NK-92 (cell line): Measurements from ENCODE around the gene GPR55.
"Not testable (repeated sequence)": the region's sequence is repeated elsewhere in the genome, so short reads cannot be mapped to it uniquely, and the experiment has no call there.

Source experiments
- DNase-seq: peaks from one replicate; lab custom pipeline; 2025; ENCODE audit not compliant: unreplicated experiment; lab: John Stamatoyannopoulos, UW

GPR55 gene, protein sequence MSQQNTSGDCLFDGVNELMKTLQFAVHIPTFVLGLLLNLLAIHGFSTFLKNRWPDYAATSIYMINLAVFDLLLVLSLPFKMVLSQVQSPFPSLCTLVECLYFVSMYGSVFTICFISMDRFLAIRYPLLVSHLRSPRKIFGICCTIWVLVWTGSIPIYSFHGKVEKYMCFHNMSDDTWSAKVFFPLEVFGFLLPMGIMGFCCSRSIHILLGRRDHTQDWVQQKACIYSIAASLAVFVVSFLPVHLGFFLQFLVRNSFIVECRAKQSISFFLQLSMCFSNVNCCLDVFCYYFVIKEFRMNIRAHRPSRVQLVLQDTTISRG

GRCh38 chr2:230924470-230925341 is at the start of gene GPR55:
GPR55 (minus strand) TSS chr2:230925242; CDS start chr2:230910962, 14,280 bp downstream.
- no peak for DNase-seq

DNA sequence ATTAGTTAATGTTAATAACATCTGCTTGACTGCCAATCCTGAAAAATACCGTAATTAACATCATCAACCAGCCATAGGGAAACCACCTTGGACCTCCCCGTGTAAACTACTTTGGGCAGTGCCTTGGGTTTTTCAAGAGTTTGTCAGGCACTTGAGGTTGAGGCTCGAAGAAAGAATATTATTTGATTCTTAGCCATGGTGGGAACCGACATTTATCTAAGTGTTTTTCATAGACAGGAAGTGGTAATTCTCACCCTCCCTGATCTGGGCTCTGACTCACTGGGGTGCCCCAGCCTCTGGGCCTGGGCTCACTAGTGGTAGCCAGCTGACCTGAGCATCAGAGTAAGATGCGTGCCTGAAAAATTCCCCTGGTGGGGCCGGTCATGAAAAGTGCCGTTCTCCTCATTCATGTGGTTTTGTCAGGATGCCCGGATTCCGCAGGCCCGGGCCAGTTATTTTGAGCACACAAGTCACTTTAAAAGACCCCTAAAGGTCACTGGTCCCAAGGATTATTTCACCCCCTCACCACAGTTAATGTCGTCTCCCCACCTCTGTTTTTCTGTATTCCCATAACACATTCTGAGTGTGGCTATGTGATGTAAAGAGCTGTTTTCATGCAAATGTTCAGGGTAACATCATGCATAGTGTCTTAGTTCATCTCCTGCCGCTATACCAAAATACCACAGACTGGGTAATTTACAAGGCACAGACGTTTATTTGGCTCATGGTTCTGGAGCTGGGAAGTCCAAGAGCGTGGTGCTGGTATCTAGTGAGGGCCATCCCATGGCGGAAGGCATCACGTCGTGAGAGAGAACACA is 49.3 kb upstream of the GPR55 start:
- DNase-seq, result no peak

- DNase-seq, result no peak
These were observed 47.0 kb upstream of the GPR55 start for GRCh38 chr2:230972046-230972445.

DNA sequence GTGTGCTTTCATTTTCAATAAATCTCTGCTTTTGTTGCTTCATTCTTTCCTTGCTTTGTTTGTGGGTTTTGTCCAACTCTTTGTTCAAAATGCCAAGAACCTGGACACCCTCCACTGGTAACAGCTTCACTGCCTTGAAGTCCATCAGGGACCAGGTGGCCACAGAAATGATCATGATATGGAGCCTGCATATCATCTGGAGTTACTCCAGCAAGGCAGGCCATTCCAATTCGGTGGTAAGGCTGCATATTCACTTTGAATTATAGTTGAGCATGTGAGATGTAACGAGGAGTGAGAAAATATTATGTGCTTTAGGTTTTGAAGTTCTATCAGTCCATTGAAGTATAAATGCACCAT is 44.6 kb upstream of the GPR55 start:
- DNase-seq, result no peak

DNA sequence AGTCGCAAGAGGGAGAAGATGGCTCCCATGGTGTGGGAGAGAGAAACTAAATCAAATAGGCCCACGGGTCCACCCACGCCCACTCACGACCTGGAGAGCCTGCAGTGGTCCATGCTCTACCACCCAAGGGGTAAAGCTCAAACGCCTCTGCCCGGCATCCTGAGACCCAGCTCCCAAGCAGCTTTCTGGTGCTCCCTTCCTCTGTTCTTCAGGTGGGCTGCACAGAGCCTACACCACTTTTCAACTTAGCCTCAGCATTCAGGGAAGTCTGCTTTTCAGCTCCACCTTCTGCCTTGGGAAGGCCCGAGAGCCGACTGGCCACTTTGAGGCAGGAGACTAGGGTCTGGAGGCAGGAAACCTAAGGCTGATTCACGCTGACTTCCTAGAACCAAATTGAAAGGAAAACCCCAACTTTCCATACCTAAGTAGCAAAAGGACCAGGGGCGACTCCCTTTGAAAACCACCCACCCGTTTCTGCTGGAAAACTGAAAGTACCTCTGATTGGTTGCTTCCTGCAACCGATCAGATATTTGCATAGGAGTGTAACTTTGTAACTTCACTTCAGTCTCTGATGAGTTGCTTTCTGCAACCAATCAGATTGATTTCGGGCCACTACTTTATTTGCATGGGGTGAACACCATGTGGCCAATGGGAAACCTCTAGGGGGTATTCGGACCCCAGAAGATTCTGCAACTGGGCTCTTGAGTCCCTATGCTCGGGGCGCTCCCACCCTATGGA is 44.0 kb upstream of the GPR55 start:
- no peak for DNase-seq

- DNase-seq, result not testable (repeated sequence)
These were observed 43.3 kb upstream of the GPR55 start for GRCh38 chr2:230968314-230968713.

DNA sequence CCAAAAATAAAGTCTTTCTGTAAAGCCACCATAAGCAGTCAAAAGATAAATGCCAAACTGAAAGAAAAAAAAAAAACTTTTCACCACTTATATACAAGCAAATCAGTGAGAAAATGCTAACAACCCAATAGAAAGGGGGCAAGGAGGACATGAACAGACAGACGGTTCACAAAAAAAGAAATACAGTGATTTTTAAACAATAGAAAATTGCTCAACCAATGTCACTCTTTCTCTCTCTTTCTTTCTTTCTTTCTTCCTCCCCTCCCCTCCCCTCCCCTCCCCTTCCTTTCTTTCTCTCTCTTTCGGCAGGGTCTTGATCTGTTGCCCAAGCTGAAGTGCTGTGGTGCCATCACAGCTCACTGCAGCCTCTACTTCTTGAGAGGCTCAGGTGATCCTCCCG is 42.1 kb upstream of the GPR55 start:
- no peak for DNase-seq

DNA sequence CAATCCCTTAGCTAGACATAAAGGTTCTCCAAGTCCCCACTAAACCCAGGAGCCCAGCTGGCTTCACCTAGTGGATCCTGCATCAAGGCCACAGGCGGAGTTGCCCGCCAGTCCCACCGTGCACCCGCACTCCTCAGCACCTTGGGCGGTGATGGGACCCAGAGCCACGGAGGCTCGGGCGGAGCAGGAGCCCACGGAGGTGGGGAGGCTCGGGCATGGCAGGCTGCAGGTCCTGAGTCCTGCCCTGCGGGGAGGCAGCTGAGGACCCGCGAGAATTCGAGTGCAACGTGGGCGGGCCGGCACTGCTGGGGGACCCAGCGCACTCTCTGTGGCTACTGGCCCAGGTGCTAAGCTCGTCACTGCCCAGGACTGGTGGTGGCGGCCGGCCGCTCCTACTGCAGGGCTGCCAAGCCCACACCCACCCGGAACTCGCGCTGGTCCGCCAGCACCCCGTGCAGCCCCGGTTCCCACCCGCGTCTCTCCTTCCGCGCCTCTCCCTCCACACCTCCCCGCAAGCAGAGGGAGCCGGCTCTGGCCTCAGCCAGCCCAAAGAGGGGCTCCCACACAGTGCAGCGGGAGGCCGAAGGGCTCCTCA is 39.2 kb upstream of the GPR55 start:
- DNase-seq, result no peak

- no peak for DNase-seq
These were observed 36.0 kb upstream of the GPR55 start for GRCh38 chr2:230961091-230961491.

DNA sequence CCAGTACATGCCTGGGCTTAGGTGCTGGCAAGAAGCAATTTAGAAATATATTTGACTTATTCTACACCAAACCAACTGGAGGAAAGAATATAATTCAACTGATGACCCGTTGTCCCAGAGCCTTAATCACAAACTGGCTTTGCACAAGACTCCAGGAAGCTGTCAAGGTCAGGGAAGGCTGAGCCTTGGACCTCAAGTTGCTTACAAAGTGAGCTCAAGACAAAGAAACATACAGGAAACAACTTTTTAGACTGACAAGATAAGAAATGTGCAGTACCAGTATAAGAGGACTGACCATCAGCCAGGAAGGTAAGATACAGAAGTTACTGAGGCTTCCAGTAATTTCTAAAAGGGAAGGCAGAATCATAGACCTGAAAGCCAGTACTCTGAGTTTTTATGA is 35.0 kb upstream of the GPR55 start:
- no peak for DNase-seq

- DNase-seq, result no peak
These were observed 34.0 kb upstream of the GPR55 start for GRCh38 chr2:230958820-230959756.

DNA sequence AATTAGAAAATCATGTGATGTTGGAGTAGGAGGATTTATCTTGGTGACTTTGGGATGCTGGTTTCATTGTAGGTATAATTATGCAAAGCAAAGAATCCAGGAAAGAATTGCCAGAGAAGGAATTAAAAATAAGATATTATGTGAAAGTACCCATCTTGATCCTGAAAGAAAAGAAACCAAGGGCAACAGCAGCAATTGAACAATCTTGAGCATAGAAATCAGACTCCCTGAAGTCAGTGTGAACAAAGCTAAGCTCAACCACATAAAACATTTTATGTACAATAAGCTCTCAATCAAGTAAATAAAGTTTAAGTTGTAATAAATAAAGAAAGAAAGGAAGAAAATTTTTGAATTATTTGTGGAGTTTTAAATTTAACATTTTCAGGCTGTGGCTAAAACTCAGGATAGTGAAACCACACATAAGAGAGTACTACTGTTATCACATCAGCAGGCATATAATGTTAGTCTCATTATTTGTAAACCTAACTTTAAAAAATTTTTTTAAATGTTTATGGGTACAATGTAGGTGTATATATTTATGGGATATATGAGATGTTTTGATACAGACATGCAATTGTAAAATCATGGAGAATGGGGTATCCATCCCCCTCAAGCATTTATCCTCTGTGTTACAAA is 32.8 kb upstream of the GPR55 start:
- DNase-seq, result no peak

GRCh38 chr2:230956827-230957755 is 32.0 kb upstream of the GPR55 start:
- DNase-seq, result no peak

DNA sequence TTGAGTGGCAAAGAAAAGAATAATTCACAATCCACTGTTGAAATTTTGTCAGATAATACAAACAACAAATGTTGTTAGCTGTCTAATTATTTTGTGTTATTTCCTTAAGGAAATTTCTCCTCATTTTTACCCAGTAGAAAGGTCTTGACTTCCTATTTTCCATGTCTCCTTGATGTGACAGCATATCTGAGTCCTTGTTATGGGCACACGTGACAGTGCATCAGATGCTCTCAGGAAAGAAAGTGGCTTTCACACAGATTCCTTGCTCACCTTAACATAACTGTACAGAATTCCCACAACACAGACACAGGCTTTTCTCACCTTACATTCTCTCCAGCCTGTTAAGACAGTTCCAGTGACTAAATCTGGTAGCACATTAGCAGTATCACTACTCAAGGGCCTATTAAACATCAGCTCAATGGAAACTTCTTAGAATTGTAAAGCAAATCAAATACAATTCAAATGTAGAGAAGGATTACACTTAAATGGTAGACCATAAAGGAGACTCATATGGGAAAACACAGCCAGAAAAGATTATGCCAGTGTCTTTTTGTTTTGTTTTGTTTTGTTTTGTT is 30.2 kb upstream of the GPR55 start:
- DNase-seq, result no peak

- DNase-seq, result no peak
These were observed 29.7 kb upstream of the GPR55 start for GRCh38 chr2:230954746-230955145.

DNA sequence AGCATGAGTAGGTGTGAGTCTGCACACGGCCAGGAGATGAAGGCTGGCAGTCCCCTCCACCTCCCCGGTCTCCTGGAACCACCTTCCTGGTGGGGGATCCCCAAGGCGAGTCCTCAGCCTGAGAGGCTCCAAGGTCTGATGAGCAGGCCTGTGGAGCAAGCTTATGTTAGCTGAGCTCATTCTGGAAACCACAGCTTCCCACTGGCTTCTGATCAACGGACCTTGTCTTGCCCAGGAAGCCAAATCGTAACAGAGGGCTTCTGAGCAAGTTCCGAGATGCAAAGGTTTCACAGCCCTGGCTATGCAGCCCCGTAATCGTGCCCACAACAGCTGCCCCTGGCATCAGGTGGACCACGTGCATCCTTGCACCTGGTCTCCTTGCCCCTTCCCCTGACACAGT is 28.8 kb upstream of the GPR55 start:
- DNase-seq, result no peak

DNA sequence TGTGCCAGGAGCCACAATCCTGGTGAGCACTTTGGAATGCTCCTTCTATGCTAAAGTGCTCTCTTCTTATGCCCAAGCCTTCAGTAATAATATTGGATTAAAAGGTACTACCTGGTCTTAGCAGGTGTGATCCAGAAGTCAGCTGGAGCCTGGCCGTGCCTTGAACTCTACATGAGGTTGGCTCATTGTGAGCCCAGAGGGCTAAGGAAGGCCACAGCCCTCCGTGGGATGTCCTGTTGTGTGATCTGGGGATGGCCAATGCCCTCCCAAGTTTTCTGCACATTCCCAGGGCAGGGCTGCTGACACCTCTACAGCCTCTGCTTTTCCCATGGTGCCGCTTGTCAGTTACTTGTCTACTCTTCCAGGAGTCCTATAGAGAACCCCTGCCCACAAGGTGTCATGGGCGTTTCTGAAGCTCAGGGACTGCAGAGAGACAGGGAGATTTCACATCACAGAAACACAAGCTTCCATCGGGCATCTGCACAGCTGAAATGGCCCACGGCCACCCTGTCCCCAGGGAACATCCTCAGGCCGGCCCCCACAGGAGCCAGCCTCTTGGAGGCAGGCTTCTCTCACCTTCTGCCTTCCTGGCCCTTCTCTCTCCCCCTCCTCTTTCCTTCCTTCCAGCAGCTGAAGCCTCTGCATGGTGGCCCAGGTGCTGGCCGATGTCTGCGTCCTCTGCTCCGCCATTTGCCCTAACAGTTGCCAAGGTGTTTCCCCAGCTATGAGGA is 27.3 kb upstream of the GPR55 start:
- DNase-seq, result no peak
